GM12874 (cell line): Measurements from ENCODE around the gene MPV17.

Experiments used
- TF ChIP-seq, protein P1 (sequence below): IDR thresholded peaks from 2 replicates; pipeline ENCODE4 v1.5.1; 2011; ENCODE audit warnings: low read depth, mild to moderate bottlenecking, control low read depth, low read length, moderate library complexity; ENCODE audit not compliant: insufficient read depth

Gene MPV17

DNA sequence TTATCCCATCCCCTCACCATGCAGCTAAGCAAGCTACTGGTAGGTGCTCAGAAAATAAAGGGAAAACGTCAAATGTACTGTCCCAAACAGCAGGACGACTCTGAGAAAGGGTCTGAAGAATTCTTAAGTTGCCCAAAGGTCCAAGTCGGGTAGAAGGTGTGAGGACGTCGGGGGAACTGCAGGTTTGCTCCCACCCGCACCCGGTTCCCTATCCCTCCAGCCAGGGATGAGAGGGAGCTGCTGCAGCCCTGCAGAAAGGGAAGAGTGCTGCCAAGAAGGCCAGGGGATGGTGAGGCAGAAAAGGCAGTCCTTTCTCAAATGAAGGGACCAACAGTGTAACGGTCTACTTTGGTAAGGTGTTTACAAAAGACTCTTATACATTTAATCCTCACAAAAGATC is 7.8 kb downstream of the MPV17 start:
- TF ChIP-seq, protein P1, sequence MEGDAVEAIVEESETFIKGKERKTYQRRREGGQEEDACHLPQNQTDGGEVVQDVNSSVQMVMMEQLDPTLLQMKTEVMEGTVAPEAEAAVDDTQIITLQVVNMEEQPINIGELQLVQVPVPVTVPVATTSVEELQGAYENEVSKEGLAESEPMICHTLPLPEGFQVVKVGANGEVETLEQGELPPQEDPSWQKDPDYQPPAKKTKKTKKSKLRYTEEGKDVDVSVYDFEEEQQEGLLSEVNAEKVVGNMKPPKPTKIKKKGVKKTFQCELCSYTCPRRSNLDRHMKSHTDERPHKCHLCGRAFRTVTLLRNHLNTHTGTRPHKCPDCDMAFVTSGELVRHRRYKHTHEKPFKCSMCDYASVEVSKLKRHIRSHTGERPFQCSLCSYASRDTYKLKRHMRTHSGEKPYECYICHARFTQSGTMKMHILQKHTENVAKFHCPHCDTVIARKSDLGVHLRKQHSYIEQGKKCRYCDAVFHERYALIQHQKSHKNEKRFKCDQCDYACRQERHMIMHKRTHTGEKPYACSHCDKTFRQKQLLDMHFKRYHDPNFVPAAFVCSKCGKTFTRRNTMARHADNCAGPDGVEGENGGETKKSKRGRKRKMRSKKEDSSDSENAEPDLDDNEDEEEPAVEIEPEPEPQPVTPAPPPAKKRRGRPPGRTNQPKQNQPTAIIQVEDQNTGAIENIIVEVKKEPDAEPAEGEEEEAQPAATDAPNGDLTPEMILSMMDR, result no peak

DNA sequence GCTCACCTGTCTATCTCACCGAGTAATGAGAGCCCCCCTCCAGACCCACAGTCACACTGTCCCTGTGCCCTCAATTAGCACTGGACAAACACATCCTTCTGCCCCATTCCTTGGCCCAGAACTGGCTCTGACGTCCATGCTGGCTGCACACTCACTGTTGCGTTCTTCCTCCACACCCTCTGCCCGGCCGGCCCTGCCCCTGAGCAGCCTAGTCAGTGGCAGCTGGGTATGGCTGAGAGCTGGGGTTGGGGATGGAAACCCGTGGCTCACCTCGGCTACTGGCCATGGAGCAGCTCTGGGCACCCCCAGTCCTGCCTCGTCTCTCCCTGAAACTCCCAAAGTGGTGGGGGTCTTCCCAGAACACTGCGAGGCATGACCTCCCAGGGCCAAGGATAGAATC is 8.2 kb downstream of the MPV17 start:
- TF ChIP-seq, protein P1, result no peak

DNA sequence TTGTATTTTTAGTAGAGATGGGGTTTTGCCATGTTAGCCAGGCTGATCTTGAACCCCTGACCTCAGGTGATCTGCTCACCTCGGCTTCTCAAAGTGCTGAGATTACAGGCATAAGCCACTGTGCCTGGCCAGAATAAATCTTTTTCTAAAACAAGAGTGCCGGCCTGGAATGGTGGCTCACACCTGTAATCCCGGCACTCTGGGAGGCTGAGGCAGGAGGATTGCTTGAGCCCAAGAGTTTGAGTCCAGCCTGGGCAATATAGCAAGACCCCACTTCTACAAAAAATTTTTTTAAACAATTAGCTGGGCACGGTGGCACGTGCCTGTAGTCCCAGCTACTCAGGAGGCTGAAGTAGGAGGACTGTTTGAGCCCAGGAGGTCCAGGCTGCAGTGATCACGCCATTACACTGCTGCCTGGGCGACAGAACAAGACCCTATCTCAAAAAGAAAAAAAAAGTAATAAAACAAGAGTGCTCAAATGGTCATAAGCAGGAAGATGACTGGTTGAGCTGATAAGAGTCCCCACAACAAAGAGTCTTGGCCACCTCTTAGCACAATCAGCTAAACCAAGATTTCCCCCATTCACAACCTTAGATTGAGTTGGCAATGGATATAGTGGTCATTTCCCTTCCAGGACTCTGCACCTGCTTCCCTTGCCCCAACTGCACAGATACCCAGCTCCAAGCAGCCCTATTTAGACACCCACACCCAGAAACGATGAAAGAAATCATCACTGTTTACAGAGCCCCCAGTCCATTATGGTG is 8.8 kb downstream of the MPV17 start:
- TF ChIP-seq, protein P1, result no peak

DNA sequence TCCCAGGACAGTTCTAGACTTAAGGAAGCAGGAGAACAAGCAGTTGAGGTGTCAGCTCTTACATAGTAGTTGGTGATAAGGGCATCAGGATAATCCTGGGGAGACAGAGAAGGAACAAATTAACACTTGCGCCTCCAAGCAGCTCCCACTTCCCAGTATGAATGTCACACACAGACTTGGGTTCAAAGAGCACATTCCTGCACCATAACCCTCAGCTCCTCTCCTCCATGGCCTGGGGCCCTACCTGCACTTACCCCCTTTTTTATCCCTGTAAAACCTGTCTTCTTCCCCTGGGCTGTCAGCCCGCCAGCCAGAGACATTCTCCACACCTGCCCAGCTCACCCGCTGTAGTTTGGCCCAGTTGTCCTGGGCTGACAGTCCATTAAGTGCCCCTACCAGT is 10.7 kb downstream of the MPV17 start:
- TF ChIP-seq, protein P1, result no peak

DNA sequence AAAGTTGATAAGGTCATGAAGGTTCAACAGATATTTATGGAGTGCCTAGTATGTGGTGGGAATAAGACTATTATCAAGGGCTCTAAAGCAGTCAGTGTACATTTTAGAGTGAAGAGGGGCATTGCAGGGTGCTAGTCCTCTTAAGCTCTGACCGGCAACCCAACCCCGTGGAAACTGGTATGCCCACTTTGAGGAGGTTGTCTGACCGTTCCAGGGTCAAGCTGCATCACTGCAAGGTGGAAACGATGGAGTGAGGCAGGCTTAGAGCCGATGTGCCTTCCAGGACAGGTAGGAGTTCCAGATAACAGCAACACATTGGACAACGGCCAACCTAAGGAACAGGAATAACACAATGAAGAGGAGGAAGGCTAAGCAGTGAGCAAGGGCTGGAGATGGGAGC is 13.2 kb downstream of the MPV17 start:
- TF ChIP-seq, protein P1, result no peak

DNA sequence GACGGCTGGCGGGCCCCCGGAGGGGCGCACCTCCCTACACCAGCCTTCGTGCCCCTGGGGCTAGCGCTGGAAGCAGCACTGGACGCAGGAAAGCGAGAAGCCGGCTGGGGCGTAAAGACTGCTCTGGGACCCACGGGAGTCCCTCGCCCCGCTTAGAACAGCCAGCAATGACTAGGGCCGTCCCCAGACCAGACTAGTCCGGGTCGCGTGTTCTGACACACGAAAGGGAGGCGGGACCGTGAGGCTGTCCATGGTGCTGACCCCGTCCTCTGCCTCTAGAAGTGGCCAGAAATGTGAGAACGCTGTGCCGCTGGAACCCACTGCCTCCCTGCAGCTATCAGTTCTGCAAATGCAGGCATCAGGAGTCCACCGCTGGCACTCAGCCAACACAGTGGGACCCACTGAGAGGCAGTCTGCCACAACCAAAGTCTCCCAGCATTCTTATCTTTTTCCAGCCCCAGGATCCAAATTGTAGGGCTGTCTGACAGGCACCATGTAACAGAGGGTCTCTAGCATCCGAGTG is 14.5 kb downstream of the MPV17 start, which contains the start of gene UCN:
UCN (minus strand) TSS at position 87 of the 523 bp plus-strand sequence. CDS start 550 bp downstream, outside the sequence.
- TF ChIP-seq, protein P1, result no peak

DNA sequence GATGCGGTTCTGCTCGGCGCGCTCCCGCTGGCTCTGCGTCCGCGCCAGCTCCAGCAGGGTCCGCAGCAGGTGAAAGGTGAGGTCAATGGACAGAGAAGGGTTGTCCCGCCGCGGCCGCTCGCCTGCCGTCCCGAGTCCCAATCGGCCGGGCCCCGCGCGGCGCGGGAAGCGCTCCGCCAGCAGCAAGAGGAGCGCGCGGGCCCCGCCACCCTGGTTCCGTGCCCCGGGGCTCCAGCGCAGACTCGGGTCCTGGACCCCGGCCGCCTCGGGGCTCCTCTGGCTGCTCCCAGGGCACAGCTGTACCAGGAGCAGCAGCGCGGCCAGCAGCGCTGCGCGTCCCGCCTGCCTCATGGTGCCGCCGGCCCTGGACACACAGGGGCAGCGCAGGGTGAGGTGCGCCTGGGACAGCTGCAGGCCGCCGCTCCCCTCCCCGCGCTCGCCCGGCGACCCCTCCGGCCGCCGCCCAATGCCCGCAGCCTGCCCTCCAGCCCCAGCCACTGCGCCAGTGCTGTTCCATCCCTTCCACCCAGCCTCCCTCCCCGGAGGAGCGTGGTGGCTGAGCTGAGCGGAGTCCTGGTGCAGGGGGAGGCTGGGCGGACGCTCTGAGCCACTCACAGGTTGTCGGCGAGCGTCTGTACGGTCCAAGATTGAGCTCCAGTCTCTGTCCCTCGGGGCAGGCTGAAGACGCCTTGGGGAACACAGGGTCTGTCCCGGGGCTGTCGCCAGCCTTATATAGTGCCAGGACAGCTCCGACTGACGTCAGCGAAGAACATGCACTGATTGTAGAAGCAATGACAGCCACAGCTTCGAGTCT is 15.1 kb downstream of the MPV17 start:
- TF ChIP-seq, protein P1, result no peak
